Activated naive CD8-positive, alpha-beta T cell treated with anti-CD3 and anti-CD28 coated beads, Interleukin-2, amount 10 ng/mL, durations not matched to agents 7 days and 5 days (primary cell): Measurements from ENCODE around the gene CYBB. TPM values are rescaled to one million over a fixed set of nuclear protein-coding genes. Genes with fewer than 3 reads are reported as not detected.

Source experiments
- ATAC-seq: fragments of 150-1000 bp; cut with Tn5 transposase; one replicate; pipeline ENCODE4 v1.10.0; 2021; ENCODE audit warnings: low read depth, moderate library complexity
- POLR2A ChIA-PET: fragments of 350-600 bp; sonication (Branson Sonifier 250); formaldehyde crosslinking; loops from one replicate; lab custom pipeline; 2021; ENCODE audit warnings: antibody characterized with exemption; lab: Charles Lee
- DNase-seq: peaks from one replicate; pipeline ENCODE4 v3.0.0; 2021
- H3K27ac Mint-ChIP-seq: one replicate; pipeline ENCODE4 v1.8.0; 2022; ENCODE audit warnings: mild to moderate bottlenecking, mixed read lengths
- H3K27me3 Mint-ChIP-seq: one replicate; pipeline ENCODE4 v1.8.0; 2022; ENCODE audit warnings: mild to moderate bottlenecking, moderate library complexity, mixed read lengths
- H3K36me3 Mint-ChIP-seq: one replicate; pipeline ENCODE4 v1.8.0; 2021; ENCODE audit warnings: mild to moderate bottlenecking, mixed read lengths
- H3K4me1 Mint-ChIP-seq: one replicate; pipeline ENCODE4 v1.8.0; 2021; ENCODE audit warnings: mixed read lengths
- H3K4me3 Mint-ChIP-seq: one replicate; pipeline ENCODE4 v1.8.0; 2022; ENCODE audit warnings: mild to moderate bottlenecking, moderate library complexity, mixed read lengths
- H3K9me3 Mint-ChIP-seq: one replicate; pipeline ENCODE4 v1.8.0; 2021; ENCODE audit warnings: mixed read lengths
- total RNA-seq, 2 experiments: library from RNA; stranded (reverse); gene quantifications; one replicate each; pipeline ENCODE4 v1.2.3, GENCODE V29; 2021

Gene CYBB
- total RNA-seq, 2 experiments from 2014 or later = 4.3 to 5.3 TPM

DNA sequence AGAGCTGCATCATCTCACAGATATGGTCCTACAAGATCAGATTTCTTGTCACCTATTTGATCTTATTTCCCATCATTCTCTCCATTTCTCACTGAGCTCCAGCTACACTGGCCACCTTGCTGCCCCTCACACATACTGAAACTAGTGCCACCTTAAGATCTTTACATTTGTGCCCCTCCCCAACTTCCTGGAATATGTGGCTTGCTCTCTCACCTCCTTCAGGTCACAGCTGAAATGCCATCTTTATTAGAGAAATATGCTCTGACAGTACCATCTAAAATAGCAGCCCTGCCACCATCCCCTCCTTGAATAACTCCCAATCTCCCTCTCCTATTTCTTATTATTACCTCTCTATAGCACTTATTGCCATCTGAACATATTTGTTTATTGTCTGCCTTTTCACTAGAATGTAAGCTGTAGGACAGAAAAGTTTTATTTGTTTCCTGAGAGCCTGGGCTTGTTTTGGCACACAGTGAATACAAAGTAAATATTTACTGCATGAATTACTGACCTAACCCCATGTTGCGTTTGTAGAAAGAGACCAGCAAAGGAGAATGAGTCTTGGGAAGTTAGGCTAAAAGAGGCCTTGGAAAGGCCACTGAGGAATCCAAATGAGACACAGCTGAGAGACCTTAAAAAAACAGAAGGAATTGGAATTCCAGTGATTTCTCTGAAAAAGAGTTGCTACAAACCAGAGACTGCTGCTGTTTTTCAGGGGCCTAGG lies 44.8 kb downstream of the CYBB start:
- H3K27me3 Mint-ChIP-seq = no peaks in the 10 kb centered on the region
- no peak overlapping the region for H3K4me3 Mint-ChIP-seq
- DNase-seq = no peak
- POLR2A ChIA-PET = interaction anchor here (1.4 to 2.8 kb wide), 3 partner anchors 21 to 79 kb away, joined by 3 to 15 read pairs (median 4); no protein-coding TSS in a partner anchor
- peak overlapping the region; percentile 61 for H3K27ac Mint-ChIP-seq
- no peak for ATAC-seq
- H3K9me3 Mint-ChIP-seq = no peaks in the 10 kb centered on the region
- peaks cover 22% of the 10 kb centered on the region for H3K4me1 Mint-ChIP-seq
- H3K36me3 Mint-ChIP-seq = peaks cover 2% of the 10 kb centered on the region

DNA sequence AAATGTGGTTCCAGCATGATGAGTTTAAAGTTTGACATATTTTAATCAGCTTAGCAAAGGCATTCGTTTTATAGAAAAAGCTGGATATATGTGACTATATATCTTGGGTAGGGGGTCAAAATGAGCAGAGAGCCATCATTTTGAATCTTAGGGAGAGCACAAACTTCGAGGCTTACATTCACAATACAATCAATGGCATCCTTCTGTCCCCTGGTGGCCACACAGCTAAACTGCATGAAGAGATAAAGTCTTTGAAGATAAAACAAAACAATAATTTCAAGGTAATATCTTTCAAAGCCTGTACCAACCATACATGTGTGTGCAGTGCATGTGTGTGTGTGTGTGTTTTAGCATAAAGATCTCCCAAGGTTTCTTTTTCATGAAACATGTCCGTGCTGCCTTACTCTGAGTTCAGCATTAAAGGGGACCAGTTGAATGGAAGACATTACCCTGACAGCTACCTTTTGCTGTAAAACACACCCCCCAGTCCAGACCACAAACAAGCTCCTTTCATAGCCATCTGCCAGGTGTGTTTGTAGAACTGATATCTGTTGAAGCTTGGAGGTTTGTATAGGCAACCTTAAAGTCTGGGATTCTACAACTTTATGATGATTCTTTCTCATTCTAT lies 45.5 kb downstream of the CYBB start:
- no peaks in the 10 kb centered on the region for H3K9me3 Mint-ChIP-seq
- DNase-seq (peak; percentile 33), ATAC-seq (peak; percentile 65)
- H3K4me1 Mint-ChIP-seq = peaks cover 25% of the 10 kb centered on the region
- H3K27me3 Mint-ChIP-seq = no peaks in the 10 kb centered on the region
- H3K36me3 Mint-ChIP-seq = peaks cover 2% of the 10 kb centered on the region
- H3K27ac Mint-ChIP-seq = peak overlapping the region; percentile 61
- no peak overlapping the region for H3K4me3 Mint-ChIP-seq
- POLR2A ChIA-PET = interaction anchor here (1.4 to 2.8 kb wide), 3 partner anchors 21 to 79 kb away, joined by 3 to 15 read pairs (median 4); no protein-coding TSS in a partner anchor

DNA sequence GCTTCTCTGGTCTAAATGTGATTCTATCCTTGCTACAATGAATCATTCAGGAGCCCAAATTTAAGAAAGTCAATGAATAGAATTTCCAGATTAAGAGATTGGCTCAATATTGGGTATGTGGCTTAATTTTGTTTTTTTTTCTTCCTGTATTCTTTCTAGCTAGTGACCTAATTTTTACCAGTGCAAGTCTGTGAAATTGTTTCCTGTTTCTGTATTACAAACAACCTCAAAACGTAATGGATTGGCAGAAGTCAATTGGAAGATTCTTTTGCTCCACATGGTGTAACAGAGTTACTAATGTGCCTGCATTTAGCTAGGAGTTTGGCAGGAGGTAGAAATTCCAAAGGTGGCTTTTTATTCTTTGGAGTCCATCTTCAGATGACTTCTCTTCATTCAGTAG lies 49.9 kb downstream of the CYBB start:
- POLR2A ChIA-PET = no interaction called here
- no peak for DNase-seq
- Mint-ChIP-seq H3K27ac (no peak overlapping the region), H3K27me3 (no peaks in the 10 kb centered on the region), H3K36me3 (no peaks in the 10 kb centered on the region), H3K4me1 (peaks cover 10% of the 10 kb centered on the region), H3K9me3 (no peaks in the 10 kb centered on the region), H3K4me3 (no peak overlapping the region)
- ATAC-seq = no peak

DNA sequence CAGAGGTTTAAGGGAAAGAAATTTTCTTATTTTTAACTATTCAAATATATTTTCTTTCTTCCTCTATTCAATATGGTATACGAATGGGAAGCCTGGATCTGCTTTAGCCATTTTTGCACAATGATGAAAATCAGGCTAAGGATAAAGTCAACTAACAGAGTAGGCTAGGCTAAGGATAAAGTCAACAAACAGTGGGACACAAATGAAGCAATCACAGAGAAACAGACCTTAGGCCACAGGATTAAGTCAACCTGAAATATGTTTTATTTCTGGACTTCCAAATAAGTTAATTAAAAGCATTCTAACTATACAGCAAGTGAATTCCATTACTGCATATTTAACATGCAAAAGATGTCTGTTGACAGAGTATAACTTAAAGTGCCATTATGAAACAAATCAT lies 50.5 kb downstream of the CYBB start:
- H3K27ac Mint-ChIP-seq = no peak overlapping the region
- POLR2A ChIA-PET = no interaction called here

GRCh38 chrX:37834937-37835336 lies 55.1 kb downstream of the CYBB start:
- Mint-ChIP-seq H3K4me3 (no peak overlapping the region), H3K36me3 (peaks cover 3% of the 10 kb centered on the region), H3K27me3 (no peaks in the 10 kb centered on the region), H3K9me3 (no peaks in the 10 kb centered on the region), H3K4me1 (peaks cover 1% of the 10 kb centered on the region), H3K27ac (no peak overlapping the region)
- no peak for ATAC-seq
- DNase-seq = no peak
- POLR2A ChIA-PET = no interaction called here

More for the DNA sequence above, 50.5 kb downstream of the CYBB start:
- no peak overlapping the region for H3K4me3 Mint-ChIP-seq
- H3K9me3 Mint-ChIP-seq = no peaks in the 10 kb centered on the region
- no peak for ATAC-seq
- H3K4me1 Mint-ChIP-seq = peaks cover 6% of the 10 kb centered on the region
- no peak for DNase-seq
- H3K27me3 Mint-ChIP-seq = no peaks in the 10 kb centered on the region
- H3K36me3 Mint-ChIP-seq = no peaks in the 10 kb centered on the region

DNA sequence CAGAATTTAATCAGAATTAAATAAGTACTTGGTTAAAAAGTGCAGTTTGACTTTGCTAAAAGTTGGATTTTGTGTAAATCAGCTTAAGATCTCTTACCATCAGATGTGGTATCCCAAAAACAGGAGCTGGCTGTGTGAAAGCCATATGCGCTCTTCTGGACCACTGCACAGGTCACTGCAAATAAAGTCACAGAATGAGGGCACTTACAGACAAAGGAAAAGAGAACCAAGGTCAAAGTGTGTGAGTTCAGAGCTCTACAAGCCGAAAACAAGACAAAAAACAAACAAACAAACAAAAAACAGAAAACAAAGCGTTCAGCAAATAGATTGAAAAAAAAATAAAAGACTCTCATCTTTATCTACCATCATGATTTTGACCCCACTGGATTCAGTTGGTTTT lies 61.1 kb downstream of the CYBB start:
- no peak overlapping the region for H3K27ac Mint-ChIP-seq
- peaks cover 9% of the 10 kb centered on the region for H3K36me3 Mint-ChIP-seq
- POLR2A ChIA-PET = no interaction called here
- H3K9me3 Mint-ChIP-seq = no peaks in the 10 kb centered on the region
- ATAC-seq (no peak), DNase-seq (no peak)
- H3K4me3 Mint-ChIP-seq = no peak overlapping the region
- peaks cover 2% of the 10 kb centered on the region for H3K4me1 Mint-ChIP-seq
- H3K27me3 Mint-ChIP-seq = no peaks in the 10 kb centered on the region

- peaks cover 6% of the 10 kb centered on the region for H3K36me3 Mint-ChIP-seq
- peaks cover 6% of the 10 kb centered on the region for H3K4me1 Mint-ChIP-seq
- H3K27me3 Mint-ChIP-seq = no peaks in the 10 kb centered on the region
- POLR2A ChIA-PET = no interaction called here
- no peaks in the 10 kb centered on the region for H3K9me3 Mint-ChIP-seq
- no peak overlapping the region for H3K27ac Mint-ChIP-seq
- no peak for ATAC-seq
- no peak for DNase-seq
- no peak overlapping the region for H3K4me3 Mint-ChIP-seq
Observed at GRCh38 chrX:37844622-37845021, 64.8 kb downstream of the CYBB start.

DNA sequence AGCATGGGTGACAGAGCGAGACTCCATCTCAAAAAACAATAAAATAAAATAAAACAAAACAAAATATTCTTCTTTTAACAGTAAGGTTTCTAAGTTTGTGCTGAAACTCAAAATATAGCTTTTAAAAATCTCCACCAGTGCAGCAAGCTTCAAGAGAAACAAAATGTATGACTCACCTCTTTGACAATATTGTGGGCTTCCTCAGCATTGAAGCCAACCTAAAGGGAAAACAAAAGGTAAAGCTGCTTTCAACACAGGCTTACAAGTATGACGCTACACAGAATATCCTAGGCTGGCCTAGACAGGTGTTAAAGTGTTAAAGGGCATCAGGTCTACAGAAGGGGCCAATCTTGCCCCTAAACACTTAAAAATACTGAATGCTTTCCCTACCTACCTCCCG lies 66.3 kb downstream of the CYBB start:
- H3K36me3 Mint-ChIP-seq = peaks cover 2% of the 10 kb centered on the region

GRCh38 chrX:37846558-37846933 lies 66.7 kb downstream of the CYBB start:
- DNase-seq (no peak), ATAC-seq (no peak)
- H3K4me1 Mint-ChIP-seq = peaks cover 5% of the 10 kb centered on the region
- H3K36me3 Mint-ChIP-seq = no peaks in the 10 kb centered on the region
- no peaks in the 10 kb centered on the region for H3K9me3 Mint-ChIP-seq
- peak overlapping the region; percentile 78 for H3K27ac Mint-ChIP-seq
- no peaks in the 10 kb centered on the region for H3K27me3 Mint-ChIP-seq
- peak overlapping the region; percentile 79 for H3K4me3 Mint-ChIP-seq
- POLR2A ChIA-PET = interaction anchor here (1.1 kb wide), 1 partner anchor 22 kb away, joined by 3 read pairs; no protein-coding TSS in a partner anchor

More for the DNA sequence above, 66.3 kb downstream of the CYBB start:
- Mint-ChIP-seq H3K4me1 (peaks cover 7% of the 10 kb centered on the region), H3K9me3 (no peaks in the 10 kb centered on the region), H3K4me3 (peak overlapping the region; percentile 79), H3K27me3 (no peaks in the 10 kb centered on the region), H3K27ac (peak overlapping the region; percentile 78)
- peak; percentile 49 for ATAC-seq
- POLR2A ChIA-PET = interaction anchor here (1.1 kb wide), 1 partner anchor 22 kb away, joined by 3 read pairs; no protein-coding TSS in a partner anchor
- DNase-seq = no peak

GRCh38 chrX:37846934-37847732 lies 67.3 kb downstream of the CYBB start, which contains the start of gene DYNLT3:
DYNLT3 (minus strand) TSS chrX:37847571; CDS start chrX:37847510, 61 bp downstream.
- Mint-ChIP-seq H3K9me3 (no peaks in the 10 kb centered on the region), H3K36me3 (no peaks in the 10 kb centered on the region), H3K27me3 (no peaks in the 10 kb centered on the region), H3K4me1 (peaks cover 5% of the 10 kb centered on the region), H3K27ac (peak within 1 kb of the TSS; percentile 79), H3K4me3 (peak within 1 kb of the TSS; percentile 79)
- ATAC-seq (peak; percentile 98), DNase-seq (peak; percentile 77)
- POLR2A ChIA-PET = no interaction called here

GRCh38 chrX:37847733-37848197 lies 67.9 kb downstream of the CYBB start:
- H3K4me1 Mint-ChIP-seq = peaks cover 5% of the 10 kb centered on the region
- POLR2A ChIA-PET = no interaction called here
- H3K4me3 Mint-ChIP-seq = peak overlapping the region; percentile 79
- H3K9me3 Mint-ChIP-seq = no peaks in the 10 kb centered on the region
- H3K27ac Mint-ChIP-seq = peak overlapping the region; percentile 79
- H3K36me3 Mint-ChIP-seq = no peaks in the 10 kb centered on the region
- no peaks in the 10 kb centered on the region for H3K27me3 Mint-ChIP-seq
- DNase-seq (no peak), ATAC-seq (no peak)

GRCh38 chrX:37854148-37854547 lies 74.3 kb downstream of the CYBB start:
- Mint-ChIP-seq H3K27ac (no peak overlapping the region), H3K9me3 (no peaks in the 10 kb centered on the region), H3K27me3 (peaks cover 13% of the 10 kb centered on the region), H3K4me1 (peaks cover 2% of the 10 kb centered on the region), H3K4me3 (no peak overlapping the region), H3K36me3 (no peaks in the 10 kb centered on the region)
- POLR2A ChIA-PET = no interaction called here
- no peak for ATAC-seq
- no peak for DNase-seq

DNA sequence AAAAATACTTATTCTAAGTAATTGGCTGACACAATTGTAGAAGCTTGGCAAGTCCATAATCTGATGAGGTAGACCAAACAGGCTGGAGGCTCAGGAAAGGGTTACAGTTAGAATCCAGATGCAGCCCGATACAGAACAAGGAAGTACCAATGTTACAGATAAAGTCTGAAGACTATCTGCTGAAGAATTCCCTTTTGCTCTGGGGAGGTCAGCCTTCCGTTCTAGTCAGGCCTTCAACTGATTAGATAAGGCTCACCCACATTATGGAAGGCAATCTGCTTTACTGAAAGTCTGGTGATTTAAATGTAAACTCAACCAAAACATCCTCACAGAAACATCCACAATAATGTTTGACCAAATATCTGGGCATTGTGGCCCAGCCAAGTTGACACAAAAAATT lies 74.9 kb downstream of the CYBB start:
- Mint-ChIP-seq H3K9me3 (no peaks in the 10 kb centered on the region), H3K36me3 (no peaks in the 10 kb centered on the region), H3K27me3 (peaks cover 13% of the 10 kb centered on the region), H3K27ac (no peak overlapping the region), H3K4me1 (no peaks in the 10 kb centered on the region), H3K4me3 (no peak overlapping the region)
- no peak for DNase-seq
- POLR2A ChIA-PET = no interaction called here
- no peak for ATAC-seq
